GM18951 (cell line): Measurements from ENCODE around the gene EVI2B.
A peak's percentile ranks its signal among the peaks of the same experiment; 100 is the strongest.
"Not testable (repeated sequence)": the region's sequence is repeated elsewhere in the genome, so short reads cannot be mapped to it uniquely, and the experiment has no call there.

Source experiments
- POLR2A ChIP-seq: IDR thresholded peaks from 4 replicates; pipeline ENCODE4 v1.6.1; 2011; ENCODE audit warnings: mild to moderate bottlenecking; ENCODE audit not compliant: insufficient read length, insufficient read depth; ENCODE audit errors: extremely low read depth
- in situ Hi-C: fragments of 300-500 bp; cut with MboI; formaldehyde crosslinking; loops from one replicate; pipeline ENCODE4 v1.12.0; 2022; ENCODE audit warnings: low sequenced_read_pairs, mixed read lengths, inconsistent platforms; ENCODE audit not compliant: unreplicated experiment

EVI2B gene

DNA sequence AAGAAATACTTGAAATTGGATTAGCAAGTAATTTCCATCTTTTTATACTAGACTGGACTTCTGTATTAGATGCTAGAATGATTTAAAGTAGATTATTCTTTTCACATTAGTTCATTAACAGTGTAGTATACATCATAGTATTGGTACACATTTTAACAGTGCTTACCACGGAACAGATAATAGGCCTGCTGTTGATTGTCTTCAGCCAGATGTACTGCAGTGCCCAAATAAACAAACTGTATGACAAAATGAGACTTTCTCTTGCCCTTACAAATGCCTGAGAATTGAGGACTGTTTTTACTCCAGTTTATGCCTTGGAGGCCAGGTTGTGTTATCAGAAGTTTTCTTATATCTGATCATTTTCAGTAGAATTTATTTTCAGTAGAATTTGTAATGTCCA lies 6.9 kb upstream of the EVI2B start:
- no peak for TF ChIP-seq POLR2A
- in situ Hi-C loops: no loop called here

DNA sequence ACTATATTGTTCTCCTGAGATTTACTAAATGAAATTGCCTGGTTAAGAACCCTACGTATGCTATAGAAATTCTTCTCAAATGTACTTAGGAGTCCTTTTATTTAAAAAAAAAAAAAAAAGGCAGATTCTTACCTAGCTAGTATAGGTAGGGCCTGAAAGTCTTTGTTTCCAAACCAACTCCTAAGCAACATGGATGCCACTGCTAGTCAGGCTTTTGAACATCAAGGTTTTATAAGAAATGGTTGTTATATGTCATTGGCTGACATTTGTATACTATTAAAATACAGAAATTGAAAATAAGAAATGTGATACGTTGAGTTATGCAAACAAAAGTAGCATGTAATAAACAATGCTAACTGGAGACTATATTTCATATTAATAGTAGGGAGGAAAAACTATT lies 6.4 kb upstream of the EVI2B start:
- in situ Hi-C loops: no loop called here

DNA sequence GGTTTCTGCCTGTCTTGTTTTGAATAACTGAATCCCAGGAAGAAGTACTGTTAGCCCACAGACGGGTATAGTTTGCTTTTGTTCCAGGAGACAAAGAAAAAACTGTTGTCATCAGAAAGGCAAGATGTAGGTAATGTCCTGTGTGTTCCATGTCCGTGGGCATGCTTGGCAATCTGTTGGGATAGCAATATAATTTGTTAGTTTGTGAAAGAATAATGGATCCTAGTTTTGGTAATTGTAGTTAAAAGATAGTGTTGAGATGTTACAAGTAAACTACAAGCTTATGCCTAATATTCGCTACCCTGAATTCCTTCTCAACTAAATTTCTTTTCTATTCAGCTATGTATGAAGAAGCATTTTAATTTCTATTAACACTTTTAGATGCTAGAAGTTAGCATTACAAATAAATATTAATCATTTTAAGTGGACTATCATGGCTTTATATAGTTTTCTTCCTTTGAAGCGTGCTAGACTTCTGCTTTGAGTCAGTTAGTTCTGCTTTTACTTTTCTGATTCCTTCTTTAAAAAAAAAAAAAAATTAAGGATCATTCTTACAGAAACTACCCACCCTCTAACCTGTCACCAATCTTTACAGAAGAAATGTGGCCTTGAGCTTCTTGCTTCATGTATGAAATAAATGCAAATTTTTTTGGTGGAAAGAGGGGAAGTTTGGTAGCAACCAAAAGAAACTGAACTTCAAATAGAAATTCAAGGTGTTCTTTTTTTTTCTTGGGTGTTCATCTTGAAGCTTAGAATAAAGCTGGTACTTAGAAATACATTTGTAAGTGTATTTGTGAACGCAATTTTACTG lies 5.2 kb upstream of the EVI2B start:
- TF ChIP-seq POLR2A: peak; percentile 17
- in situ Hi-C loops: no loop called here

More for the DNA sequence above, 6.4 kb upstream of the EVI2B start:
- no peak for TF ChIP-seq POLR2A

DNA sequence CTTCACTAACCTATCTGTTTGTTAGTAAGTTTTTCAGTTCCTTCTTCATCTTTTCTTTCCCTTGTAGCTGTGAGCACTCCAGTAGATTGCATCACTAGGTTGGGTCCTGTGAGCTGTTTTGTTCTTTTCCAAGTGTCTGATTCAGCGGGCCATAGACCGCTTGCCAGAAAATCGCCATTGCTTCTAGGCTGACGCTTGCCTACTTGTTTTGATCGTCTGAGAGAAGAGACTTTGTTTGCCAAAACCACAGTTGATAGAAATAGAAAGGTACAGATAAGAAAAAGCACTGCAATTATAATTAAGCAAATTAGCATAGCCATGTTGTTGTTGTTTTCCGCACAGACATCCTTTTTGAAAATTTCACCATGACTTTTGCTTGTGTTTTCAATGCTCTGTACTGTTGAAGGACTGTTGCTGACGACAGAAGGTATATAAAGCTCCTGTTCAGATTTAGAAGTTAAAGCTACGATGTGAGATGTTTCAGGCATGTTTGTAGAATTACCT lies 4.5 kb upstream of the EVI2B start:
- in situ Hi-C loops: no loop called here
- TF ChIP-seq POLR2A: peak; percentile 49

DNA sequence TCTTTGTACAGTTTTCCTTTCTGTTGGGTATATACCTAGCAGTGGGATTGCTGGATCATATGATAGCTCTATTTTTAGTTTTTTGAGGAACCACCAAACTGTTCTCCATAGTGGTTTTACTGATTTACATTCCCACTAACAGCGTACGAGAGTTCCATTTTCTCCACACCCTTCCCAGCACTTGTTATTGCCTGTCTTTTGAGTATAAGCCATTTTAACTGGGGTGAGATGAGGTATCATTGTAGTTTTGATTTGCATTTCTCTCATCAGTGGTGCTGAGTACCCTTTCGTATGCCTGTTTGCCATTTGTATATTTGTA lies 887 bp upstream of the EVI2B start:
- no peak for TF ChIP-seq POLR2A
- in situ Hi-C loops: no loop called here

DNA sequence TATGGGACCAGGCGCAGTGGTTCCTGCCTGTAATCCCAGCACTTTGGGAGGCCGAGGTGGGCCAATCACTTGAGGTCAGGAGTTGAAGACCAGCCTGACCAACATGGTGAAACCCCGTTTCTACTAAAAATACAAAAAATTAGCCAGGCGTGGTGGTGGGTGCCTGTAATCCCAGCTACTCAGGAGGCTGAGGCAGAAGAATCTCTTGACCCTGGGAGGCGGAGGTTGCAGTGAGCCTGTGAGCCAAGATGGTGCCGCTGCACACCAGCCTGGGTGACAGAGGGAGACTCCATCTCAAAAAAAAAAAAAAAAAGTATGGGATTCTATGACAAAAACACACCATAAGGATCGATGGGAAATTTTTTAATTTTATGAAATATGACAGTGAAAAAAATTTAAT lies 1.6 kb downstream of the EVI2B start:
- in situ Hi-C loops: not testable (repeated sequence)

DNA sequence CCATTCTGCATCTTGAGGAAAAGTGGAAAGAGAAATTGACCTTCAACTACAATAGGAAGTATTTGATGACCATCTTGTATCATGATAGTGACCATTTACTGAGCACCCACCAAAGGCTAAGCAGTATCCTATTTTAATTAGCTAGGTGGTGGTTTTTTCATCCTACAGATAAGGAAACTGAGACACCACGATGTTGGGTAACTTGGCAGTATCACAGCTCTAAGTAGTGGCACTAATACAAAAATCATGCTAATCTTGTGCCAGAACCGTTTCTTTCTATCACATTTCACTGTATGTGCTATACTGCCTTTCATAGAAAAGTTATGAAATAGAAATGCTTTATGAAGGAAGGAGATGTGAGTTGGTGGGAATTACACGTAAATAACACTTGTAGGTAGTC lies 2.3 kb downstream of the EVI2B start:
- in situ Hi-C loops: no loop called here
- TF ChIP-seq POLR2A: no peak

DNA sequence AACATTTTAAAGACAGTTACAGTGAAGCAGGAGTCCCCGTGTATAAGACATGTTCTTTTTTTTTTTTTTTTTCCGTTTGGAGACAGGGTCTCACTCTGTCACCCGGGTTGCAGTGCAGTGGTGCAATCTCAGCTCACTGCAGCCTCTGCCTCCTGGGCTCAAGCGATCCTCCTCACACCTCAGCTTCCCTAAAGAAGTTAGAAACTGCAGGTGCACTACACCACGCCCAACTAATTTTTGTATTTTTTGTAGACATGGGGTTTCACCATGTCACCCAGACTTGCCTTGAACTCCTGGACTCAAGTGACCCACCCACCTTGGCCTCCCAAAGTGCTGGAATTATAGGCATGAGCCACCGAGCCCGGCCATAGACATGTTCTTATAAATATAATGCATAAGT lies 3.0 kb downstream of the EVI2B start:
- in situ Hi-C loops: no loop called here
- TF ChIP-seq POLR2A: no peak

DNA sequence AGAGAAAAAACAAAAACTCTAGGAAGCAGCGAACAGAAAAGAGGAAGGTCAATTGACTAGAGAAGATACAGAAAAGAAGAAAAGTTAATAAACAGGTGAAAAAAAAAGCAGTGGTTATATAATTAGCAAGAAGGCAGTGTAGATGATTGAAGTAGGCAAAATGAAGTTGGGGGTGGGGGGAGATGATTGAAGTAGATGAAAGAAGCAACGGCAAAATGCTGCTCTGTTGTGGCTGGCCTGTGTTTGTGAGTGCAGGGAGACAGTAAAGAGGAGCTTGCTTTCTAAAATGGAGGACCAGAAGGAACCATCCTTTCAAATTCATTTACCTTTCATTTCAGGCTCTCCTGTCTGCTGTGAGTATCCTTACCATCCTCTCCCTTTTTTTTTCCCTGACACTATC lies 3.6 kb downstream of the EVI2B start:
- in situ Hi-C loops: no loop called here
- no peak for TF ChIP-seq POLR2A

DNA sequence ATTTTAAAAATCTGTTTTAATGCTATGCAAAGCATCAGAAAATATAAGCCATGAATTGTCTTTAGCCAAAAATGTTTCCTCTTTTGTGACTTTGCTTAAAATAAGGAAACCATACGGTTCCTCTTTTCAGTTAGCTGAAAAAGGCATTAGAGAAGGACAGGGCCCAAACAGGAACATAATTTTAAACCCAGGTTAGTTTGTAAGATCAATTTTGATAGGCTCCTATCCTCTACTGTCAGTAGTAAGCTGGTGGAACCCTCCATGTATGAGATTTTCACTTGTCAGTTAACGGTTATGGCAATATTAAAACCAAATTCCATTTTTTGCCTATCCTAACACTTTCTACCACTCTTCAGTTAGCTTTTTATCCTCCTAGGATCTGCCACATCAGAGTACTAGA lies 4.3 kb downstream of the EVI2B start:
- in situ Hi-C loops: no loop called here
- peak; percentile 36 for TF ChIP-seq POLR2A

DNA sequence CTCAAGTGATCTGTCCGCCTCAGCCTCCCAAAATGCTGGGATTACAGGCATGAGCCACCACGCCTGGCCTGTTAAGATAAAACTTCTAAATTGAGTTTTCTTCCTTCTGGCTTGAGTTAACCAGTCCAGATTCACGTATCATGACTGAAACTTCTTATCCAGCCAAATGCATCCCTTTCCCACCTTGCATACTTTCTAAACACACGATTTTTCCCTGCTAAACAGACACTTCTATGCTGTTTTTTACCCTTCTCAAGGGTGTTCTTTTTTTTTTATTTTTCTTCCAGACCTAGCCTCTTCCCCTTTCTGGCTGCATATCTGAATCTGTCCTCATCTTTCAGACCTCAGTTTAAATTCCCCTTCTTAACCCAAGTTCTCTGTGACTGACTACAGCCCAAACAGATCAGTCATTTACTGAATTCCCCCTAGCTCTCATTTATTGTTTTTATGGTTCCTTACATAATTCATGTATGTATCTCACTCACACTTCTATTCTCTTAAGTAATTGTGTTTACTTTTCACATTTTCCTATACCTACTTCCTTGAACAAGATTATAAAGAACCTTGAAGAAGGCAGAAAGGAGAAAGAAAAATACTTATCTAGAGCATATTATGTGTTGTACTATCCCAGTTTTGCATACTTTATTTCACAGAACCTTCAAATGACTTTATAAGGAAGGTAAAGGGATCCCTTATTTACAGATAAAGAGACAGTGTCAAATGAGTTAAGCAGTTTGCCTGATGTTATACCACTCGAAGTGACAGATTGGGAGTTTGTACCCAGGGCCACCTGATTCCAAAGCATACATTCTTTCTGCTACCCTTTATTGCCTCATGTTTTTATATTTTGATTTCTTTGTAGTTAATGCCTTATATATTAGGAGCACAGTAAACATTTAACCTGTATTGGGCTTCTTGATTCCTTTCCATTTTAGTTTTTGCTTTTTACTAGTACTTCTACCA lies 5.2 kb downstream of the EVI2B start:
- TF ChIP-seq POLR2A: no peak

DNA sequence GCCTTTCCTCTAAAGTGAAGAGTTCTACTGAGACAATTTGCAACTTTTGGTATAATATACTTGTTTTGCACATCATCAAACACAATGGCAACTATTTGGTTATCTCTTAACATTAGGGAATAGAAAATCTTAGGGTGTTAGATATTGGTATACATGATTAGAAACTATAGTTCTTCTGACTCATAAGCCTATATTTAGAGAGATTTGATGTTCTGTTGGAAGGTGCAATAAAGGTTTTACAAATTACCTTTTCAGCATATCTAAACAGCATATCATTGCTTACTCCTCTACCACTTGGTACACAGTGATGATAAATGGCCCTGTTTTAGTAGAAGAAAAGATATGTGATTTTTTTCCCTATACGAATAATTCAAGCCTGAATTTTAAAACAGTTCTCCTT lies 6.2 kb downstream of the EVI2B start:
- in situ Hi-C loops: no loop called here
- TF ChIP-seq POLR2A: no peak

More for the DNA sequence above, 5.2 kb downstream of the EVI2B start:
- in situ Hi-C loops: no loop called here

DNA sequence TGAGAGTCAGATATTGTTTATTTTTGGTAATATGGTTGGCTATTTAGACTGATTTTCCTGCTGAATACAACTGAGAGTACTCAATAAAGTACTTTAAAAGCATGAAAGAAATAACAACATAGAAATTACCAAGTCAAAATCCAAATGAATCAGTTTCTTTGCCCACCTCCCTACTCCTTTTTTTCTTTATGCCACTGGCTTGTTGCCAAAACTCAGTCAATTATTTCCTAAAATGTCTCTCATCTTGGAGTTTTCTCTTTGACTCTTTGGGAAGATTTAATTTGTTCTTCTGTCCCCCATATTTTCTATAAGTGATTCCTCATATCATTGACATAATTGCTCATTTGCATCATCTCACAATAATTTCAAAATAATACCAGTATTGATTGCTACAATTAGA lies 14.2 kb downstream of the EVI2B start:
- in situ Hi-C loops: no loop called here
- no peak for TF ChIP-seq POLR2A

DNA sequence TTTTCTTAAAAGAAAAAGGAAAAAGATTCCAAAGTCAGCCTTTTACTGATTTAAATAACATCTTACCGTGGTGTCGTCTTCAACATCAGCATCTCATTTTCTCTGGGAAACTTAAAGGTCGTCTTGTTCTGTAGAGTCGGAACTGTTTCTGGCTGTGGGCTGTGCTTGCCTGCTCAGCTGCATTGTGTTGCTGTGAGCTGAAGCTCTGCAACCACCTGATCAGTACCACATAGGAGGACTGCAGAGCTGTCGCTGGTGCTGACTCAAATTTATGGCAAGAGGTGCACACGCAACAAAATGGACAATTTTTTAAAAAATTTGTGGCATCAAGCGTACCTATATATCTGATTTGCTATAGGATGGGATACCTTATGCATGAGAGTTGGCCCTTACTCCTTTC lies 16.8 kb downstream of the EVI2B start, which contains the start of gene OMG:
OMG (minus strand) TSS at position 150 of the 400 bp plus-strand sequence. CDS start 908 bp downstream, outside the sequence.
- no peak for TF ChIP-seq POLR2A
- in situ Hi-C loops: no loop called here

DNA sequence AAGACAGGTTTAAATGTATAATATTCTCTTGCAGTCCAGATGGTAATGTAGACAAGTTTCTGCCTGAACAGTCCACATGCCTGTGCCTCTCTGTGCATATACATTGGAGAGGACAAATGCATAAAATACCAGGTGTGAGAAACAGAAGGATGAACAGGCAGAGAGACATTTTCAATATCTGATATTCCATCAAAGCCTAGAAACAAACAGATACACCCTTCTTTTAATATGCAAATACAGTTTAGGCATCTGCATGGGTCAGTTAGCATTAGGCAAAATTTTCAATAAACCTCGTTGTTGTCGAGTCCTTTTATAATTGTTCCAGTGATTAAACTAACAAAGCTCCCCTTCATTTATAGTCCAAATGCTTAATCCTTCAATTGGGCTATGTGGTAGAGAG lies 17.7 kb downstream of the EVI2B start:
- no peak for TF ChIP-seq POLR2A
- in situ Hi-C loops: no loop called here
